ENCODE results near the gene WASHC4.

The WASHC4 gene

GRCh38 chr12:105196090-105196489 is 88.6 kb downstream of the WASHC4 start:
- Histone ChIP-seq H3K9ac (ENCODE audit: low read depth, low read length) (no peak overlapping the region), H3K27ac (ENCODE audit: low read depth, low read length) (no peak overlapping the region), H3K4me3 (ENCODE audit: low read length) (no peak overlapping the region), H3K9me3 (ENCODE audit: insufficient read depth, low read depth, low read length) (no peaks in the 10 kb centered on the region), H3K4me1 (ENCODE audit: insufficient read depth, low read length) (no peaks in the 10 kb centered on the region), H3K27me3 (ENCODE audit: insufficient read depth, low read length) (no peaks in the 10 kb centered on the region), H3K36me3 (ENCODE audit: insufficient read depth, low read length) (peaks cover 49% of the 10 kb centered on the region)
- WGBS: 94% methylated on average over 6 of the region's 6 CpGs

- WGBS: 94% methylated on average over 6 of the region's 6 CpGs
- Histone ChIP-seq H3K9me3 (ENCODE audit: insufficient read depth, low read depth, low read length) (no peaks in the 10 kb centered on the region), H3K27me3 (ENCODE audit: insufficient read depth, low read length) (no peaks in the 10 kb centered on the region), H3K4me3 (ENCODE audit: low read length) (no peak overlapping the region), H3K36me3 (ENCODE audit: insufficient read depth, low read length) (peaks cover 49% of the 10 kb centered on the region), H3K9ac (ENCODE audit: low read depth, low read length) (no peak overlapping the region), H3K27ac (ENCODE audit: low read depth, low read length) (no peak overlapping the region), H3K4me1 (ENCODE audit: insufficient read depth, low read length) (no peaks in the 10 kb centered on the region)
These were observed 91.4 kb downstream of the WASHC4 start for GRCh38 chr12:105198961-105199360.

GRCh38 chr12:105200385-105200784 is 92.9 kb downstream of the WASHC4 start:
- no peak overlapping the region for H3K27ac ChIP-seq (ENCODE audit: low read depth, low read length)
- no peaks in the 10 kb centered on the region for H3K4me1 ChIP-seq (ENCODE audit: insufficient read depth, low read length)
- WGBS: 90% methylated on average over 4 of the region's 4 CpGs
- H3K9me3 ChIP-seq (ENCODE audit: insufficient read depth, low read depth, low read length): no peaks in the 10 kb centered on the region
- H3K27me3 ChIP-seq (ENCODE audit: insufficient read depth, low read length): no peaks in the 10 kb centered on the region
- H3K4me3 ChIP-seq (ENCODE audit: low read length): no peak overlapping the region
- H3K9ac ChIP-seq (ENCODE audit: low read depth, low read length): no peak overlapping the region
- peaks cover 51% of the 10 kb centered on the region for H3K36me3 ChIP-seq (ENCODE audit: insufficient read depth, low read length)

GRCh38 chr12:105201299-105201698 is 93.8 kb downstream of the WASHC4 start:
- Histone ChIP-seq H3K27ac (ENCODE audit: low read depth, low read length) (no peak overlapping the region), H3K9me3 (ENCODE audit: insufficient read depth, low read depth, low read length) (no peaks in the 10 kb centered on the region), H3K27me3 (ENCODE audit: insufficient read depth, low read length) (no peaks in the 10 kb centered on the region), H3K4me1 (ENCODE audit: insufficient read depth, low read length) (no peaks in the 10 kb centered on the region), H3K9ac (ENCODE audit: low read depth, low read length) (no peak overlapping the region), H3K36me3 (ENCODE audit: insufficient read depth, low read length) (peaks cover 51% of the 10 kb centered on the region), H3K4me3 (ENCODE audit: low read length) (no peak overlapping the region)
- WGBS: 93% methylated on average over 7 of the region's 7 CpGs

GRCh38 chr12:105202202-105202601 is 94.7 kb downstream of the WASHC4 start:
- Histone ChIP-seq H3K9me3 (ENCODE audit: insufficient read depth, low read depth, low read length) (no peaks in the 10 kb centered on the region), H3K9ac (ENCODE audit: low read depth, low read length) (no peak overlapping the region), H3K27ac (ENCODE audit: low read depth, low read length) (no peak overlapping the region), H3K4me3 (ENCODE audit: low read length) (no peak overlapping the region), H3K27me3 (ENCODE audit: insufficient read depth, low read length) (no peaks in the 10 kb centered on the region), H3K4me1 (ENCODE audit: insufficient read depth, low read length) (no peaks in the 10 kb centered on the region), H3K36me3 (ENCODE audit: insufficient read depth, low read length) (peaks cover 54% of the 10 kb centered on the region)
- 95% methylated on average over 6 of the region's 6 CpGs for WGBS

GRCh38 chr12:105204127-105204526 is 96.6 kb downstream of the WASHC4 start:
- Histone ChIP-seq H3K27me3 (ENCODE audit: insufficient read depth, low read length) (no peaks in the 10 kb centered on the region), H3K4me3 (ENCODE audit: low read length) (no peak overlapping the region), H3K4me1 (ENCODE audit: insufficient read depth, low read length) (no peaks in the 10 kb centered on the region), H3K36me3 (ENCODE audit: insufficient read depth, low read length) (peaks cover 50% of the 10 kb centered on the region), H3K9ac (ENCODE audit: low read depth, low read length) (no peak overlapping the region), H3K27ac (ENCODE audit: low read depth, low read length) (no peak overlapping the region), H3K9me3 (ENCODE audit: insufficient read depth, low read depth, low read length) (no peaks in the 10 kb centered on the region)
- WGBS: 91% methylated on average over 8 of the region's 8 CpGs

GRCh38 chr12:105204916-105205315 is 97.4 kb downstream of the WASHC4 start:
- Histone ChIP-seq H3K36me3 (ENCODE audit: insufficient read depth, low read length) (peaks cover 50% of the 10 kb centered on the region), H3K9me3 (ENCODE audit: insufficient read depth, low read depth, low read length) (no peaks in the 10 kb centered on the region), H3K27ac (ENCODE audit: low read depth, low read length) (no peak overlapping the region), H3K27me3 (ENCODE audit: insufficient read depth, low read length) (no peaks in the 10 kb centered on the region), H3K9ac (ENCODE audit: low read depth, low read length) (no peak overlapping the region), H3K4me3 (ENCODE audit: low read length) (no peak overlapping the region), H3K4me1 (ENCODE audit: insufficient read depth, low read length) (no peaks in the 10 kb centered on the region)
- 96% methylated on average over 6 of the region's 6 CpGs for WGBS

- 96% methylated on average over 10 of the region's 10 CpGs for WGBS
- no peak overlapping the region for H3K27ac ChIP-seq (ENCODE audit: low read depth, low read length)
- no peak overlapping the region for H3K4me3 ChIP-seq (ENCODE audit: low read length)
- H3K9me3 ChIP-seq (ENCODE audit: insufficient read depth, low read depth, low read length): no peaks in the 10 kb centered on the region
- peaks cover 50% of the 10 kb centered on the region for H3K36me3 ChIP-seq (ENCODE audit: insufficient read depth, low read length)
- H3K27me3 ChIP-seq (ENCODE audit: insufficient read depth, low read length): no peaks in the 10 kb centered on the region
- no peak overlapping the region for H3K9ac ChIP-seq (ENCODE audit: low read depth, low read length)
- no peaks in the 10 kb centered on the region for H3K4me1 ChIP-seq (ENCODE audit: insufficient read depth, low read length)
These were observed 98.0 kb downstream of the WASHC4 start for GRCh38 chr12:105205322-105206048.

GRCh38 chr12:105206686-105207374 is 99.3 kb downstream of the WASHC4 start:
- Histone ChIP-seq H3K9ac (ENCODE audit: low read depth, low read length) (no peak overlapping the region), H3K36me3 (ENCODE audit: insufficient read depth, low read length) (peaks cover 56% of the 10 kb centered on the region)

GRCh38 chr12:105209091-105209490 is 101.6 kb downstream of the WASHC4 start:
- Histone ChIP-seq H3K36me3 (ENCODE audit: insufficient read depth, low read length) (peaks cover 41% of the 10 kb centered on the region), H3K4me1 (ENCODE audit: insufficient read depth, low read length) (no peaks in the 10 kb centered on the region), H3K9me3 (ENCODE audit: insufficient read depth, low read depth, low read length) (no peaks in the 10 kb centered on the region), H3K27me3 (ENCODE audit: insufficient read depth, low read length) (no peaks in the 10 kb centered on the region), H3K9ac (ENCODE audit: low read depth, low read length) (no peak overlapping the region), H3K27ac (ENCODE audit: low read depth, low read length) (no peak overlapping the region), H3K4me3 (ENCODE audit: low read length) (no peak overlapping the region)
- WGBS: 94% methylated on average over 3 of the region's 3 CpGs

More at GRCh38 chr12:105206686-105207374, 99.3 kb downstream of the WASHC4 start:
- H3K4me3 ChIP-seq (ENCODE audit: low read length): no peak overlapping the region
- H3K4me1 ChIP-seq (ENCODE audit: insufficient read depth, low read length): no peaks in the 10 kb centered on the region
- no peaks in the 10 kb centered on the region for H3K27me3 ChIP-seq (ENCODE audit: insufficient read depth, low read length)
- H3K9me3 ChIP-seq (ENCODE audit: insufficient read depth, low read depth, low read length): no peaks in the 10 kb centered on the region
- no peak overlapping the region for H3K27ac ChIP-seq (ENCODE audit: low read depth, low read length)
- WGBS: 97% methylated on average over 15 of the region's 16 CpGs

- peaks cover 4% of the 10 kb centered on the region; the same call in 1 of the 2 replicates for H3K4me1 ChIP-seq (ENCODE audit: insufficient read depth, low read length)
- WGBS: 82% methylated on average over 6 of the region's 6 CpGs
- no peaks in the 10 kb centered on the region for H3K27me3 ChIP-seq (ENCODE audit: insufficient read depth, low read length)
- no peaks in the 10 kb centered on the region for H3K9me3 ChIP-seq (ENCODE audit: insufficient read depth, low read depth, low read length)
- no peak overlapping the region for H3K4me3 ChIP-seq (ENCODE audit: low read length)
- no peak overlapping the region for H3K27ac ChIP-seq (ENCODE audit: low read depth, low read length)
- H3K9ac ChIP-seq (ENCODE audit: low read depth, low read length): no peak overlapping the region
- H3K36me3 ChIP-seq (ENCODE audit: insufficient read depth, low read length): peaks cover 24% of the 10 kb centered on the region
These were observed 104.9 kb downstream of the WASHC4 start for GRCh38 chr12:105212438-105212837.

Measured in HUES64 (cell line).